Breast epithelium (tissue), 3 donors: ENCODE results near the gene RAB35.

ENCODE experiments used
- CTCF ChIP-seq, 3 donors: fragments of 450-650 bp; IDR thresholded peaks; one replicate each; pipeline ENCODE4 v1.5.1; 2016 to 2017; ENCODE audit warnings: antibody characterized with exemption in 3 of 3, mild to moderate bottlenecking in 3 of 3, moderate library complexity in 3 of 3
- POLR2A ChIP-seq: fragments of 450-650 bp; IDR thresholded peaks from one replicate; pipeline ENCODE4 v1.6.1; 2016; ENCODE audit warnings: antibody characterized with exemption, mild to moderate bottlenecking, moderate library complexity
- POLR2AphosphoS5 ChIP-seq, 3 donors: sonication (generic); formaldehyde crosslinking; IDR thresholded peaks; one replicate each; pipeline ENCODE4 v1.6.1; 2017; ENCODE audit warnings: antibody characterized with exemption in 3 of 3

GRCh38 chr12:120071493-120072020 lies 45.0 kb downstream of the RAB35 start:
- TF ChIP-seq CTCF (IDR thresholded peaks at IDR 0.05) (no peak), POLR2A (no peak), POLR2AphosphoS5 (IDR thresholded peaks at IDR 0.05) (no peak)
